ENCODE measurements around the gene LRRTM3.

LRRTM3 gene

GRCh38 chr10:66940965-66941364 lies 15.1 kb downstream of the LRRTM3 start:
- no peak for DNase-seq

DNA sequence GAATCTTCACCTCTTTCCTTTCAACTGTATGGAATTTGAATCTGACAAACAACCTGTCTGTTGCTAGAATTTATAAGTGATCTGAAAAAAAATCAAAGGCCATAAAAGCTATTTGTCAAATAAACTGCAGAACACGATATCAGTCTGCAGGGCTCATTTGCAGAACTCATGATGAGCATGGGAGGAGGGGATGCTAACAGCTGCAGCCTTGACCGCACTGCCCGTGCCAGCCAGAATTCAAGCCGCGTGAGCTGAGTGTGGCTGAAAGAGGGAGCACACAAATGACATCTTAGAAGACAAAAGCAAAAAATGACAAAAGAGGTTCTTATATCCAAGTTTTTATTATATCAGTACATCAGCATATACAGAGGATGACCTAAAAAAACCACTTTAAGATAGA lies 15.7 kb downstream of the LRRTM3 start:
- DNase-seq: no peak

- no peak for DNase-seq
These were observed 16.6 kb downstream of the LRRTM3 start for GRCh38 chr10:66942407-66942806.

DNA sequence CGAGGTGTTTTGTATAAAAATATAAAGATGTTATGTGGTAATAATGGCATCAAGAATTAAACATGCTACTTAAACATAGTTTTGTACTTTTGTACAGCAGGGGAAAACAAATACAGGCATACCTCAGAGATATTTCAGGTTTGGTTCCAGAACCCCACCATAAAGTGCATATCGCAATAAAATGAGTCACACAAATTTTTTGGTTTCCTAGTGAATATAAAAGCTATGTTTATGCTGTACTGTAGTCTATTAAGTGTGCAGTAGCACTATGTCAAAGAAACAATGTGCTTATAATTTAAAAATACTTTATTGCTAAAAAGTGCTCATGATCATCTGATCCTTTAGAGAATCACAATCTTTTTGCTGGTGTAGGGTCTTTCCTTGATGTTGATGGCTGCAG lies 17.8 kb downstream of the LRRTM3 start:
- DNase-seq: no peak

DNA sequence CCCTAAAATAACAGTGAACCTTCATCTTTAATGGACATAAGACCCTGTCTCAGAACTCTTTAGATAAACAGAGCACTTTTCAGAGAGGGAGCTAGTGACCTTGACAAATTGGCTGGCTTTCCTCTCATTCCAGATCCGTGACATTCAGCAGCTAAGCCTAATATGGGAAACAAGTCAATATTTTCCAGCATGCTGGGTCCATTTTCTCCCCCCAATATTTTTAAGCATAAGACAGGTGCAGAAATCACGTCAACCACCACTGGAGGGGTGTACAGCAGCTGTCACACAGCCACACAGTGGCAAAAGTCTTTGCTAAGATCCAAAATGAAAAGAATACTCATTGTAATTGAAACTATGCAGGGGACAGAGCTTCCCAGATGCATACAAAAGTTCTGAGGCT lies 26.1 kb downstream of the LRRTM3 start:
- DNase-seq: no peak

- DNase-seq: no peak
These were observed 32.6 kb downstream of the LRRTM3 start for GRCh38 chr10:66958466-66958865.

- DNase-seq: no peak
These were observed 39.1 kb downstream of the LRRTM3 start for GRCh38 chr10:66964946-66965345.

DNA sequence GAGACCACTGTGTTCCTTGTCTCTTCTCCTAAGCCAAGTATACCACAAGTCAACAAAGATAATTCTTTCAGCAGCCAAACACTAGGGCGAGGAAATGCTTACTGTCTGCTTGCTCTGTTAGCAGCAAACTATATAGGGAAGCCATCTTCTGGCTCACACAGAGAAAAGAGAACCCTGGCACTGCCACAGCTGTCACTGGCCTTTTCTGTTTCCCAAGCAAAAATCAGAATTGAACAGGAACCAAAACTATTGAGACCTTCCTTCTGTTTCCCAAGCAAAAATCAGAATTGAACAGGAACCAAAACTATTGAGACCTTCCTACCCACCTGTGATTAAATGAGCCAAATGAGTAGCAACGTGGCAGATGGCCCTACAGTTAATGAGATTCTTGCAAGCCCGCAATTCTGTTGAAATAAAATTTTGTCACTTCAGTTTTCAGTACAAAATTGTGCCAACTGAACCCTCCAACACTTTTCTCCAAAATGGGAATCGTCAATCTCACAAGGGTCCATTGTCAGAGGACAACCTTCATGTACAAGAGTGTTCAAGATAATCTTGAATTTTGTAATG lies 54.5 kb downstream of the LRRTM3 start:
- no peak for DNase-seq

GRCh38 chr10:66981361-66982052 lies 55.7 kb downstream of the LRRTM3 start:
- no peak for DNase-seq

GRCh38 chr10:66982053-66982420 lies 56.2 kb downstream of the LRRTM3 start:
- DNase-seq: no peak

GRCh38 chr10:66982792-66983474 lies 57.1 kb downstream of the LRRTM3 start:
- DNase-seq: no peak

- no peak for DNase-seq
These were observed 57.6 kb downstream of the LRRTM3 start for GRCh38 chr10:66983475-66983818.

DNA sequence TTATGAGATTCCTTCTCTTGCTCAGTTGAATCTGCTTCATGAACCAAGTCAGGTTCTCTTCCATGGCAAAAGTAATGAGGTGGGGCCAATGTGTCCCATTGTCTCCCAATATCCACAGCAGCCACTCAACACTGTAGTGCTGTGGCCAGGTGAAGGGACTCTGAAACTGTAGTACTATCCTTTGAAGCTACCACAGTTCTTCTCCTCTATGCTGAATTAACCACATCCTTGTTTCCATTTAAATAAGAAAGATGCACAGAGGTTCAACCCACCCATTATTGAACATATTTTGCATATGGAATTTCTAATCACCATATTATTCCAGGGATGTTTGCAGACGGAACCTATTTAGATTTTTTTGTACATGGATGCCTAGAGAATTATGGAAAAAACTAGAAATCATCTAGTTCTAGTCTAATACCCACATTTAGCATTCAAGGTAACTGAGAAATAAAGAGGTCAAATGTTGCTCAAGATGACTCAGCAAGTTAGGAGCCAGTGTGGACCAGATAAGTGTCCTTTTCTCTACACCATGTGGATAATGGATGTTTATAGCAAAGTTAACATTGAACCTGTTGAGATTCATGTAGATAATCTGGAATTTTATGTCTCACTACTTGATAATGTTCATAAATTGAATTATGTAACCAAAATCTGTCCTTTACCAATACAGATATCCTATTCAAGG lies 64.5 kb downstream of the LRRTM3 start:
- DNase-seq: no peak

DNA sequence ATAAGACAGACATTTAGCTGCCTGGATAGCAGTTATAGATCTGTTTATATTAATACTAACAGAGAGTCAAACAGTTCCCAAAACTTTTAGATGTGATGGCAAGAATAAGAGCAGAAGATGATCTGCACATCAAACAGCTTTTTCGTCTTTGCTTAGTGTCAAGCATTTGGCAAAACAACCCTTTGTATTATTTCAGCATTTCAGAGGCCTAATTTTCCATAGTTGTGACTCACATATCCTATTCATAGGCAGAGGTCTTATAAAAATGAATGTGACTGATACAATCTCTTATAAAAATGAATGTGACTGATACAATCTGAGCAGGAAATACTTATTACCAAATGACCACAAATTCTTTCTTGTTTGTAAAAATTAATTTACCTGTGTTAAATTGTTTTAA lies 71.2 kb downstream of the LRRTM3 start:
- no peak for DNase-seq

DNA sequence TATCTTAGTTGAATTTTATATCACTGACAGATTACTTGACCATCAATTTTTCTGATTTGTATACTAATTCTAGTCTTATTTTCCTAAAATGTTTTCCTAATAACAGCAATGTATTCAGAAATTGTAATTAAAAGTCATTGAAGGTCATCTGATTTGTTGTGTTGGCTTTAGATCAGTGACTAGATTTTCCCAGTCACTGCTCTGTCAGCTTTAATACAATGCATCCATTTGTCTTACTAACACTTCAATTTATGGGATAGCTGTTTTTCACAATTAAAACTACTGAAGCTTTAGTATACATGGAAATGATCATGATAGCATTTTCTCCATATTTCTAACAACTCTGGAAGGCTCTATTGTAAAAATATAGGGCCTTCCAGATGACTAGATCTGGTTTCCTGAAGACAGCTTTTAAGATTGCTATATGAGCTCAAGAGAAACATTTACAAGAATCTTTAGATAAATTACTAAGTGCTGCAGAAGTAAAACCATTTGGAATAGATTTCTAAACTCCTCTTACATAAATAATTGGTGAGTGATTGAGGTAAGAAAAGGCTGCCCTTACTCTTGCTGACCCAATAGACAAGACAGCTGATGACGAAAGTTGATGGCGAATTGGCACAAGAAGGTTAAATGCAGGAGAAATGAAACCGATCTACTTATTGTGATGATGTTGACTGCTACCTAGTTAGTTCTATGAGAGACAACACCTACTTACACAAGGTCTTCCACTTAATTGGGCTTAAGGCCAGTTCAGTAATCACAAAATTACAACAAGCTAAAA lies 74.1 kb downstream of the LRRTM3 start:
- DNase-seq: no peak

DNA sequence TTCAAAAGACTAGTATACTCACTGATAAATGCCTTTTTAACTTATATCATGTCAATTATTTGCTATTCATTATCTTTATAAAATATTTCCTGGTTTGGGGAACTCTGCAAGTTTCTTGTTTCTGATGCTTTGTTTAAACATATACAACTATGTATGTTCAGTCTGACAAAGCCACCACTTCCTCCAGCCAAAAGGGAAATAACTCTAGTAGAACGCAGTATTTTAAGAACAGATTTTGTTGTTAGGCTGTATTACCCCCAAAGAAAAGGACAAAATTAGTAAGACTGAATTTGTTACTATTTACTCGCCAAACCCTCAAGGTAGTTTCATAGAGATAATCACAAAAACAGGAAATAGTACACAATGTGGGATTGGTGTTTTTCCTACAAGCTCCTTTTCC lies 78.9 kb downstream of the LRRTM3 start:
- no peak for DNase-seq

DNA sequence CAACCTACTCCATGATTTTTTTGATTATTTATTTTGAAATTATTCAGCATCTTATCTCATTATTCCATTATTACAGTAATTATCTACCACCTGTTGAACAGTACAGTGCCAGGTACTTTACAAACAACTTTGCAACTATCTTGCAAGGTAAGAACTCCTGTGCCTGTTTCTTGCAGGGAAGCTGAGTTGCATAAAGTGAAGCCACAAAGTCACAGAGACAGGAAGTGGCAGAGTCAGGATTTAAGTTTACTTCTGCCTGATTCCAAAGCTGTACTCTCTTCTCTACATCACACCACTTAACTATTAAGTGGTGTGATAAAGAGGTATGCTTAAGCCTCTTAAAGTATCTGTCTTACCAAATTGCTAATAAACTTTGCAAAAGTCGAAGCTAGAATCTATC lies 80.1 kb downstream of the LRRTM3 start:
- no peak for DNase-seq

DNA sequence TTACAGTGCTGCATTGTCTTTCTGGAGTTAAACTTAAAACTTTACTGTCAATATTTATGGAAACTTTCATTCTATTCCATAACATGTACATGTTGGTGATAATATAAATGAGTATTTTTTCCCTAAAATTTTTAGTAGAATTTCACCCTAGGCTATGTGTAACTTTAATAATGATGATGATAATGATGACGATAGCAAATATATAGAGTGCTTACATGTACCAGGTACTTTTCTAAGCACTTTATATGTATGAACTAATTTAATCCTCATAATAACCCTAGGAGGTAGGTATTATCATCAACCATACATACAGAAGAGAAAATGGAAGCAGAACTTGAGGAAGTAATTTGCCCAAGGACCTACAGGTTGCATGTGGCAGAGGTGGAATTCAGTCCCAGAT lies 85.6 kb downstream of the LRRTM3 start:
- DNase-seq: no peak

- no peak for DNase-seq
These were observed 86.1 kb downstream of the LRRTM3 start for GRCh38 chr10:67011981-67012380.

- no peak for DNase-seq
These were observed 89.4 kb downstream of the LRRTM3 start for GRCh38 chr10:67015225-67015624.

DNA sequence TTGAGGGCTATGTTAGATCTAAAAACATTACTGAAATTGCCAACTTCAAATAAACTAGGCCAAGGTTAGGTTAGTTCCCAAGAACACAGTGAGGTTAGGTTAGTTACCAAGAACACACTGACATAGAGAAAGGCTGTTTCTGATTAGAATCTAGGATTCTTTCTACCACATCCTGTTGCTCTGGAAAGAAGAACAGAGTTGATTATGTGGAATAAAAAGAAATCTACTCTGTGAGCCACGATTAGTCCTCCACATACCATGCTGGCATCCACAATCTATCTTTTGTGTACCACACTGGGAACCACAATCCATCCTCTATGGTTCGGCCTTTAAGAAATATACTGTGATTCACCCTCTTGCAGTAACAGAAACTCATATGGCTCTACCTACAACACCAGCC lies 91.4 kb downstream of the LRRTM3 start:
- no peak for DNase-seq

- DNase-seq: no peak
These were observed 96.3 kb downstream of the LRRTM3 start for GRCh38 chr10:67022099-67022498.

DNA sequence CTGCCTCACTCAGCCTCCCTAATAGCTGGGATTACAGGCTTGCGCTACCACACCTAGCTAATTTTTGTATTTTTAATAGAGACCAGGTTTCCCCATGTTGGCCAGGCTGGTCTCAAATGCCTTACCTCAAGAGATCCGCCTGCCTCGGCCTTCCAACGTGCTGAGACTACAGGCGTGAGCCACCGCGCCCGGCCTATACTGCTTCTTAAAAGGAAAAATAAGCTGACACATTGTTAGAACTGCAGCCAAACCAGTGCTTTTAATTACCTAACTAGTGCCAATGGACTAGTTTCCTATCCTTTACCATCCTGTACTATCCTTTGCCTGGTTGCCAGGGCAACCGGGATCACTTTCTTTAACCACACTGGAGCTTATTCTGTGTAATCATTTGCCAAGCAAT lies 108.0 kb downstream of the LRRTM3 start:
- DNase-seq: no peak

All from hematopoietic multipotent progenitor cell treated with erythropoietin and hydrocortisone succinate and interleukin-3 and kit ligand, for 8 days (in vitro differentiated cells).